T-helper 1 cell (primary cell): ENCODE data around the gene SEMA4F.

Experiments
- DNase-seq, 5 donors: peaks; one replicate each; pipeline ENCODE4 v3.0.0-alpha.2; 2012 to 2020

The SEMA4F gene

GRCh38 chr2:74708883-74709282 lies 54.8 kb downstream of the SEMA4F start:
- no peak for DNase-seq

- DNase-seq, result no peak
Measured at GRCh38 chr2:74712223-74713053, 58.4 kb downstream of the SEMA4F start.

GRCh38 chr2:74714691-74715080 lies 60.6 kb downstream of the SEMA4F start:
- no peak for DNase-seq

GRCh38 chr2:74715081-74715791 lies 61.2 kb downstream of the SEMA4F start:
- DNase-seq, result peak; percentile 47 to 75 (median 67)

- DNase-seq, result no peak
Measured at GRCh38 chr2:74715880-74716279, 61.8 kb downstream of the SEMA4F start.

- no peak for DNase-seq
Measured at GRCh38 chr2:74719066-74719465, 65.0 kb downstream of the SEMA4F start.

- no peak for DNase-seq
Measured at GRCh38 chr2:74721316-74721715, 67.3 kb downstream of the SEMA4F start.

GRCh38 chr2:74724496-74724895 lies 70.4 kb downstream of the SEMA4F start:
- DNase-seq, result no peak

GRCh38 chr2:74725287-74725686 lies 71.2 kb downstream of the SEMA4F start:
- no peak for DNase-seq

GRCh38 chr2:74728842-74729241 lies 74.8 kb downstream of the SEMA4F start:
- DNase-seq, result no peak

- DNase-seq, result no peak
Measured at GRCh38 chr2:74730530-74730929, 76.5 kb downstream of the SEMA4F start.
